Fibroblast of gingiva (primary cell): ENCODE data around the gene POLD2.

Experiments used
- DNase-seq: peaks from one replicate; pipeline ENCODE4 v3.0.0-alpha.2; 2011; ENCODE audit warnings: low read depth

Gene POLD2

GRCh38 chr7:44112997-44113763 is 10.2 kb downstream of the POLD2 start:
- DNase-seq, result no peak

GRCh38 chr7:44112231-44112996 is 10.9 kb downstream of the POLD2 start:
- no peak for DNase-seq

GRCh38 chr7:44111761-44112160 is 11.6 kb downstream of the POLD2 start:
- DNase-seq, result no peak

- no peak for DNase-seq
These were observed 12.4 kb downstream of the POLD2 start for GRCh38 chr7:44110719-44111635.

- no peak for DNase-seq
These were observed 13.4 kb downstream of the POLD2 start for GRCh38 chr7:44109991-44110390.

GRCh38 chr7:44108768-44109750 is 14.3 kb downstream of the POLD2 start:
- DNase-seq, result no peak

GRCh38 chr7:44107961-44108767 is 15.2 kb downstream of the POLD2 start:
- DNase-seq, result no peak

GRCh38 chr7:44107116-44107960 is 16.0 kb downstream of the POLD2 start:
- no peak for DNase-seq

- no peak for DNase-seq
These were observed 16.9 kb downstream of the POLD2 start for GRCh38 chr7:44106311-44107065.

GRCh38 chr7:44105832-44106231 is 17.5 kb downstream of the POLD2 start:
- no peak for DNase-seq

- DNase-seq, result peak; percentile 92
These were observed 18.2 kb downstream of the POLD2 start for GRCh38 chr7:44104860-44105771.

GRCh38 chr7:44103923-44104859 is 19.2 kb downstream of the POLD2 start, which contains the start of gene AEBP1:
TSS of gene AEBP1 (plus strand) at chr7:44104345. CDS start at chr7:44104666, 321 bp downstream.
- peak; percentile 50 for DNase-seq

GRCh38 chr7:44103566-44103922 is 19.8 kb downstream of the POLD2 start:
- DNase-seq, result no peak

GRCh38 chr7:44102846-44103565 is 20.3 kb downstream of the POLD2 start:
- DNase-seq, result no peak
